ENCODE results near the gene CDH4. TPM values are rescaled to one million over a fixed set of nuclear protein-coding genes. Genes with fewer than 3 reads are reported as not detected.

Gene CDH4
- total RNA-seq, 1 donor from 2014 or later = not detected

DNA sequence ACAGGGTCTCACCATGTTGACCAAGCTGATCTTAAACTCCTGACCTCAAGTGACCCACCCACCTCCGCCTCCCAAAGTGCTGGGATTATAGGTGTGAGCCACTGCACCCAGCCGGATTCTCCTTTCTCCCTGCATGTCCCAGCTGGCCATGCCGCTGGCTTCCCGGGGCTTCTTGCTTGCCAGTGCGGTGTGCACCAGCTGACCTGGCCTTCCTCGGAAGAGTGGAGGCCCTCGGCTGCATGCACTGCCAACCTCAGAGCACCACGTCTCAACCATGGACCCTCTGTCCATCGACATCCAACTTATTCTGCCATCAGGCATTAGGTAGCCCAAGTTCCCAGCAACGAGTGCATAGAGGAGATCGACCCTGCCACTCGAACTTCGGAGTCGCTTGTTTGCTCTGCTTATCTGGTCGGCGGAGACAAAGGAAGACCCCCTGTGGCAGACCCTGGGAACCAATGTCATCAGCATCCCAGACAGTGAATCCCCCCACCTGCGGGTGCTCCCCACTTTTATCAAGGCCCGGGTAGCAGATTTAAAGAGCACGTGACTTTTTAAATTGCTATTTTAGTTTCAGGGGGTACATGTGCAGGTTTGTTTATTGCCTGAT lies 307.8 kb downstream of the CDH4 start:
- H3K27me3 ChIP-seq = no peaks in the 10 kb centered on the region
- DNase-seq (ENCODE audit: low spot score in 2 of 2) = no peak
- no peak overlapping the region for H3K27ac ChIP-seq
- H3K4me3 ChIP-seq = no peak overlapping the region
- TF ChIP-seq, protein P1, sequence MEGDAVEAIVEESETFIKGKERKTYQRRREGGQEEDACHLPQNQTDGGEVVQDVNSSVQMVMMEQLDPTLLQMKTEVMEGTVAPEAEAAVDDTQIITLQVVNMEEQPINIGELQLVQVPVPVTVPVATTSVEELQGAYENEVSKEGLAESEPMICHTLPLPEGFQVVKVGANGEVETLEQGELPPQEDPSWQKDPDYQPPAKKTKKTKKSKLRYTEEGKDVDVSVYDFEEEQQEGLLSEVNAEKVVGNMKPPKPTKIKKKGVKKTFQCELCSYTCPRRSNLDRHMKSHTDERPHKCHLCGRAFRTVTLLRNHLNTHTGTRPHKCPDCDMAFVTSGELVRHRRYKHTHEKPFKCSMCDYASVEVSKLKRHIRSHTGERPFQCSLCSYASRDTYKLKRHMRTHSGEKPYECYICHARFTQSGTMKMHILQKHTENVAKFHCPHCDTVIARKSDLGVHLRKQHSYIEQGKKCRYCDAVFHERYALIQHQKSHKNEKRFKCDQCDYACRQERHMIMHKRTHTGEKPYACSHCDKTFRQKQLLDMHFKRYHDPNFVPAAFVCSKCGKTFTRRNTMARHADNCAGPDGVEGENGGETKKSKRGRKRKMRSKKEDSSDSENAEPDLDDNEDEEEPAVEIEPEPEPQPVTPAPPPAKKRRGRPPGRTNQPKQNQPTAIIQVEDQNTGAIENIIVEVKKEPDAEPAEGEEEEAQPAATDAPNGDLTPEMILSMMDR (IDR thresholded peaks at IDR 0.05) = no peak
- no peaks in the 10 kb centered on the region for H3K4me1 ChIP-seq
- intact Hi-C loops (cut with DNase I) = no loop called here
- H3K36me3 ChIP-seq = no peaks in the 10 kb centered on the region
- no peaks in the 10 kb centered on the region for H3K9me3 ChIP-seq

DNA sequence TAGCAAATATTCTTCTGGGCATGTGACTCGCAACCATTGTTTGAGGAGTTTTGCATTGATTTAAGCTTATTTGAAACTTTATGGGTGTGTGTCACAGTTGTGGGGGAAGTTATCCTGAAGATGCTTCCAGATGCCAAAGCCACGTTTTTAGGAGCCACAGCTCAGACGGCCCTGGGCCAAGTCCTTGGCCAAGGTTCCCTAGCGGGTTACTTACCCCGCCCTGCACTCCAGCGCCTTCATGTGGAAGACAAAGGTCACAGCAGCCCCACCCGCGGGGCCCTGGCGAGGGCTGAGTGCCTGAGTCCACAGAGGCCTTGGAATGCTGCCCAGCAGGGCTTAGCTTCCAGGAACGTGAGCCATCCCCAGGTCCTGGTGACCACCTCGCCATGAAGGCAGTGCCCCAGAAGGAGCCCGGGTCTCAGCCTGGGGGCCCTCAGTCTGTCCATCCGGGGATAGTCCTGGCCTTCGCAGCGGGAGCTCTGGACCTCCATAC lies 308.3 kb downstream of the CDH4 start:
- Histone ChIP-seq H3K36me3 (no peaks in the 10 kb centered on the region), H3K4me1 (no peaks in the 10 kb centered on the region), H3K27ac (no peak overlapping the region), H3K27me3 (no peaks in the 10 kb centered on the region), H3K4me3 (no peak overlapping the region), H3K9me3 (no peaks in the 10 kb centered on the region)
- TF ChIP-seq, protein P1 (IDR thresholded peaks at IDR 0.05) = no peak
- intact Hi-C loops (cut with DNase I) = no loop called here
- DNase-seq (ENCODE audit: low spot score in 2 of 2) = no peak

DNA sequence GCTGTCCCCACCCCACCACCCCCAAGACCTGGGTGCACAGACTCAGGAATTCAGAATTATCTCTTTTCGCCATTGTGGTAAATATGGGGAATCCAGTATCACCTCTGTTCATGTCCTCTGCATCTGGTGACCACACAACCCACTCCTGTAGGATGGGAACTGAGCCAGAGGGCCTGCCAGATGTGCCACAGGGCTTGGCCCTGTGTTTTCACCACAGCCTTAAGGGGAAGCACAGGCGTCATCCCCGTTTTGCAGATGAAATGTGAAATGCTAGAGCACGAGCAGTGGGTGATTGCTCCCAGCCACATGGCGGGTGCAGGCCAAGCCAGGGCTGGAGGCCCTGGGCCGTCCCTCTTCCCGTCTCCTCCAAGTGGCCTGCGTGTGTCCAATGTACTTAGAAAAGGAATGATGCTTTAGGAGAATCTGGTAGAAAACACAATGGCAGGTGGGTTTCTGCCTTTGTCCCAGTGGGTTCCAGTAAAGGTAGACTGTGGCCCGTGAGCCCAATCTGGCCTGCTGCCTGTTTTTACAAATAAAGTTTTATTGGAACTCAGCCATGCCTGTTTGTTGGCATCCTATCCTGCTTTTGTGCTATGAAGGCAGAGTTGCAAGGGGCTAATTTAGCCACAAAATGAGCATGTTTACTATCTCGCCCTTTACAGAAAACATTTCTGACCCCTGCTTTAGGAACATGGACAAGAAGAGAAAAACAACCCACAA lies 309.2 kb downstream of the CDH4 start:
- no peaks in the 10 kb centered on the region for H3K36me3 ChIP-seq
- TF ChIP-seq, protein P1 (IDR thresholded peaks at IDR 0.05) = no peak
- no peak for DNase-seq (ENCODE audit: low spot score in 2 of 2)
- no peak overlapping the region for H3K4me3 ChIP-seq
- H3K4me1 ChIP-seq = no peaks in the 10 kb centered on the region
- intact Hi-C loops (cut with DNase I) = no loop called here
- H3K27me3 ChIP-seq = no peaks in the 10 kb centered on the region
- no peaks in the 10 kb centered on the region for H3K9me3 ChIP-seq
- H3K27ac ChIP-seq = no peak overlapping the region

DNA sequence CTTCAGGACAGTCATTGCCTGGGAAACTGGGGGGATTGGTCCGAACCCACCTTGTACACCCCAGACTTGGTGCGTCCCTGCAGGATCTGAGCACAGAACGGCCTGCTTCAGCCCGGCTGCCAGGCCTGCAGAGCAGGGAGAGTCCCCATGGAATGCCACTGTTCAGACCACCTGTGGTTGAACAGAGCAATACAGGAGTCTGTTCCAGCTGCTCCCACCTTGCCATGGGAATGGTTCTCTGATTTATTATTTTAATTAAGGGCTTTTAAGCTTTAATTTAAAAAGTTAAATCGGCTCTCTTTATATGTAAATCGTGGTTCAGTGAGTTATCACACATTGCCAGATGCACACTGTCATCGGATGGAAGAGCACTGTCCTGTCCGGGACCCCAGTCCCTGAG lies 310.4 kb downstream of the CDH4 start:
- no peak for DNase-seq (ENCODE audit: low spot score in 2 of 2)
- TF ChIP-seq, protein P1 (IDR thresholded peaks at IDR 0.05) = no peak
- intact Hi-C loops (cut with DNase I) = no loop called here
- Histone ChIP-seq H3K27ac (no peak overlapping the region), H3K36me3 (no peaks in the 10 kb centered on the region), H3K4me1 (no peaks in the 10 kb centered on the region), H3K4me3 (no peak overlapping the region), H3K27me3 (no peaks in the 10 kb centered on the region), H3K9me3 (no peaks in the 10 kb centered on the region)

DNA sequence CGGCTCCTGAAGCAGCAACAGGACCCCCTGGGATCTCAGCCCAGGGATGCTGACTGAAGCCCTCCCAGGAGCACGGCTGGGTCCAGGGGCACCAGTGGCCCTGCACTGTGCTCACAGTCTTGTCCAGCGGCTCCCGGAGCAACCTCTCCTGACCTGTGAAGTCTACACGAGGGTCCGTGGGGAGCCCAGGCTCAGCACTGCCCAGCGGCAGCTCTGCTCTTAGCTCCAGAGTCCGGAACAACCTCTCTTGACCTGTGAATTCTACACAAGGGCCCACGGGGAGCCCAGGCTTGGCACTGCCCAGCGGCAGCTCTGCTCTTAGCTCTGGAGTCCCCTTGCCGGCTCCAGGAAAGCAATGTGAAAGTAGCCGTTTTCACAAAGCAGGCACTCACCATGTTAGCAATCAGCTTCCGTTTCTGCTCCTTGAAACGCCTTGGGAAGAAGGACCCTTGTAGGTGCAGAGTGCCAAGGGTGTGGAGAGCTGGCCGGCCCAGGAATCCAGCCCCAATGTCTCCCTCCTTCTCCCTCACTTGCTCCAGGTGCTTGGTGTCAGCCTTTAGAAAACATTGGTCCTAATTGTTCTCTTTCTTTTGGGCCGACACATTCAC lies 310.9 kb downstream of the CDH4 start:
- no peak overlapping the region for H3K4me3 ChIP-seq
- H3K36me3 ChIP-seq = no peaks in the 10 kb centered on the region
- H3K27me3 ChIP-seq = no peaks in the 10 kb centered on the region
- DNase-seq (ENCODE audit: low spot score in 2 of 2) = no peak
- no peaks in the 10 kb centered on the region for H3K9me3 ChIP-seq
- H3K4me1 ChIP-seq = no peaks in the 10 kb centered on the region
- H3K27ac ChIP-seq = no peak overlapping the region
- intact Hi-C loops (cut with DNase I) = no loop called here
- TF ChIP-seq, protein P1 (IDR thresholded peaks at IDR 0.05) = no peak
